Iris pigment epithelial cell (primary cell): ENCODE results near the gene MLC1.

Experiments used
- DNase-seq: peaks from one replicate; pipeline ENCODE4 v3.0.0-alpha.2; 2011; ENCODE audit warnings: low read depth

The MLC1 gene

GRCh38 chr22:50085211-50085972 lies at the start of gene MLC1:
MLC1 (minus strand) TSS chr22:50085426; CDS start chr22:50084902, 524 bp downstream.
- DNase-seq = no peak

GRCh38 chr22:50134481-50134880 lies 49.3 kb upstream of the MLC1 start:
- DNase-seq = no peak

GRCh38 chr22:50131894-50132293 lies 46.7 kb upstream of the MLC1 start:
- no peak for DNase-seq

- DNase-seq = no peak
Measured at GRCh38 chr22:50129121-50129736, 44.0 kb upstream of the MLC1 start.

- DNase-seq = no peak
Measured at GRCh38 chr22:50125029-50125428, 39.8 kb upstream of the MLC1 start.

GRCh38 chr22:50123119-50123518 lies 37.9 kb upstream of the MLC1 start:
- DNase-seq = no peak

- no peak for DNase-seq
Measured at GRCh38 chr22:50121202-50121740, 36.0 kb upstream of the MLC1 start.

GRCh38 chr22:50119768-50120251 lies 34.6 kb upstream of the MLC1 start:
- DNase-seq = no peak

GRCh38 chr22:50119169-50119767 lies 34.0 kb upstream of the MLC1 start:
- DNase-seq = no peak

GRCh38 chr22:50118557-50119168 lies 33.4 kb upstream of the MLC1 start:
- DNase-seq = peak; percentile 99

GRCh38 chr22:50118129-50118528 lies 32.9 kb upstream of the MLC1 start:
- peak; percentile 49 for DNase-seq

GRCh38 chr22:50117168-50117762 lies 32.0 kb upstream of the MLC1 start:
- DNase-seq = no peak

- DNase-seq = peak; percentile 25
Measured at GRCh38 chr22:50115693-50116092, 30.5 kb upstream of the MLC1 start.

- DNase-seq = peak; percentile 66
Measured at GRCh38 chr22:50114221-50115021, 29.2 kb upstream of the MLC1 start.

GRCh38 chr22:50112151-50113118 lies 27.2 kb upstream of the MLC1 start:
- DNase-seq = peak; percentile 94

GRCh38 chr22:50111056-50111455 lies 25.8 kb upstream of the MLC1 start:
- DNase-seq = no peak

GRCh38 chr22:50107529-50107928 lies 22.3 kb upstream of the MLC1 start:
- DNase-seq = no peak

GRCh38 chr22:50105208-50106100 lies 20.2 kb upstream of the MLC1 start:
- DNase-seq = peak; percentile 62

GRCh38 chr22:50104141-50104544 lies 18.9 kb upstream of the MLC1 start:
- no peak for DNase-seq
